ENCODE results near the gene AKAP11. TPM values are rescaled to one million over a fixed set of nuclear protein-coding genes. Genes with fewer than 3 reads are reported as not detected.

Gene AKAP11
- total RNA-seq, 4 donors from 2014 or later = 30.9 to 49.8 (median 34.7) TPM

DNA sequence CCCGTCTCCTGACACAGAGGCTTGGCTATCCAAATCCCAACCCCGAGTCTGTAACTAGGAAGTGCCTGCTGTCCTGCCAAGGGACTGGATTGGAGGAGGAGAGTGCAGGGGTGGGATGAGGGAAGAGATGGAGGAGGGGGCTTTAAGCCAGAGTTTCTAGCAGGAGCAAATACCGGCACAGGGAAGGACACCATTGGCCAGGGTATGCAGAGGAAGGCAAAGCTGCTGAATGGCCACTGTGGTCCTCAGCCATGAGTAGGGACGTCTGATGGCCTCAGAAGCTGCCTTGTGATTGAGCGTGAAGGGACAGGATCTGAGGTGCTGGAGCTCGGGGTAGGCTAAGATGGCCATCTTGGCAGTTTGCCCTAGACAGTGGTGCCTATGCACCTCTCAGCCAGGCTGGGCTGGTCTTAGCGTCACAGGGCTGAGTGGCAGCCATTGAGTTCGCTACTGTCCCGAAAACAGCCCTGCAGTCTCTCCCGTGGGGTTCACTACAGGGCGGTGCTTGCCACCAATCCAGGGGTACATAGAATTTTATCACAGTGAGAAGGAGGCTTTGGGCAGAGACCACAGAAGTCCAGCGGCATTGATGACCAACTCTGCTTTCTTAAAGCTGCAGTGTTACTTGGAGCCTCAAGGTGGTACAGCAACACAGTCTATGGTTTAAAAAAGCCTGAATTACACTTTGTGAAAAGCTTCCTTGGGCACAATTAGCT lies 61.8 kb downstream of the AKAP11 start:
- 59 to 74% methylated on average over 11 to 12 of the region's 12 CpGs for WGBS, 2 donors

DNA sequence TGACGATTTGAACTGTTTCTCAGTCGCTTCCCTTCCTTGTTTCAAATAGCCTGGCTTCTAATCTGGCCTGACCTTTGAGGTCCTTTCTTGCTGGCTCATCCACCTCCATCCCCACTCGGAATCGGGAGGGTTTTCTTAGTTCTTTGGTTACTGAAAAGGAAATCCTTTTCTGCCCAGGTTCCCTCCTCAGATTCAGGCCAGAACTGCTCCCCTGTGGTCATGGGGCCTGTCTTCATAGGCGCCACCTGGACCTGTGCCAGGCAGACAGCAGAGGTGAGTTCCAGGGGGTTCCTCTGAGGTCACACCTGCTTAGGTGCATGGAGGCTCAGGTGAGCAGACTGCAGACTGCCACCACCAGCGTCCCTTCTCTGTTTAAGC lies 62.4 kb downstream of the AKAP11 start:
- 45 to 47% methylated on average over 6 of the region's 6 CpGs for WGBS, 2 donors
- intact Hi-C loops (cut with DNase I) = no loop called here

More for the DNA sequence above, 61.8 kb downstream of the AKAP11 start:
- Histone ChIP-seq H3K27me3 (no peaks in the 10 kb centered on the region), H3K27ac (no peak overlapping the region), H3K4me1 (no peaks in the 10 kb centered on the region), H3K9me3 (no peaks in the 10 kb centered on the region), H3K4me3 (replicated peaks in 1 of 3) (no peak overlapping the region), H3K36me3 (no peaks in the 10 kb centered on the region)
- TF ChIP-seq POLR2A (IDR thresholded peaks at IDR 0.05) (no peak), CTCF (IDR thresholded peaks at IDR 0.05) (peak in 1 of 6 experiments; percentile 17)
- intact Hi-C loops (cut with DNase I) = no loop called here
- DNase-seq = peak; percentile 5 to 14

DNA sequence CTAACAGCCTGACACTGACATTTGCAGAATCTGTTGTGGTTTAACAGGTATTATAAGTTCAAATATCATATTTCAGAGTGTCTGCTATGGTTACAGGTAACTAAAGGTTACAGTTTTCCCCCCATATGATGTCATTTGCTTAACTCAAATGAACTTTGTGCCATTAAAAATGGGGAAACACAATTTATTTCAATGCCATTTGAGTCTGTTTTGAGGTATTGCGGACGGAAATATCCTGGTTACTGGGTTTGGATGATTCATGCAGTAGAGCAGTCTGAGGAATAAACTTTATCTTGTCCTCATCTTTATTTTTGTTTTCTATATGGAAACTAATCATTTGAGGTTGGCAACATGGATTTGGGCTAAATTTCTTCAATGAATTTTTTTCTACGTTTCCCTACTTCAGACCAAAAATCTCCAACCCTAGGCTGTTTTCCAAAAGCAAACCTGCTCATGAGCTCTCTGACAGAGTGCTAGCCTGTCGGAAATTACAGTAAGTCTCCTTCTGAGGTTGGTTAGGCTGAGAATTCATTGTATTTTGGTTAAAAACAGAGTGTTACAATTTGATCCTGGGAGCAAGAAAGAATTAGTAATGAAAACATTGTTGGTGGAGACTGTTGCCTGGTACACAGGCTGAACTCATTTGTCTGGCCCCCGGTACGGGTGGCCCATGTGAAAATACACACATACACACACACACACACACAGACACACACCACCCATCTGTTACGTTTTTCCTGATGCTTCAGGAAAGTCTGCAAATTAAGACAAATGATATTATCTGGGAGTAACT lies 66.1 kb downstream of the AKAP11 start:
- Histone ChIP-seq H3K27ac (no peak overlapping the region), H3K27me3 (no peaks in the 10 kb centered on the region), H3K9me3 (no peaks in the 10 kb centered on the region), H3K4me1 (no peaks in the 10 kb centered on the region), H3K36me3 (no peaks in the 10 kb centered on the region), H3K4me3 (replicated peaks in 1 of 3) (no peak overlapping the region)
- 87 to 88% methylated on average over 7 of the region's 7 CpGs for WGBS, 2 donors
- intact Hi-C loops (cut with DNase I) = no loop called here
- no peak for DNase-seq
- no peak for TF ChIP-seq POLR2A (IDR thresholded peaks at IDR 0.05)
- no peak for TF ChIP-seq CTCF (IDR thresholded peaks at IDR 0.05)

More for the DNA sequence above, 62.4 kb downstream of the AKAP11 start:
- TF ChIP-seq CTCF (IDR thresholded peaks at IDR 0.05) (no peak), POLR2A (IDR thresholded peaks at IDR 0.05) (no peak)
- H3K27ac ChIP-seq = no peak overlapping the region
- peak; percentile 5 to 7 for DNase-seq
- no peaks in the 10 kb centered on the region for H3K4me1 ChIP-seq
- H3K9me3 ChIP-seq = no peaks in the 10 kb centered on the region
- no peaks in the 10 kb centered on the region for H3K27me3 ChIP-seq
- no peaks in the 10 kb centered on the region for H3K36me3 ChIP-seq
- no peak overlapping the region for H3K4me3 ChIP-seq (replicated peaks in 1 of 3)

GRCh38 chr13:42345367-42345766 lies 73.4 kb downstream of the AKAP11 start:
- Histone ChIP-seq H3K36me3 (no peaks in the 10 kb centered on the region), H3K4me3 (replicated peaks in 1 of 3) (no peak overlapping the region), H3K27ac (no peak overlapping the region), H3K27me3 (no peaks in the 10 kb centered on the region), H3K4me1 (no peaks in the 10 kb centered on the region), H3K9me3 (no peaks in the 10 kb centered on the region)
- intact Hi-C loops (cut with DNase I) = no loop called here
- 86 to 92% methylated on average over 3 of the region's 3 CpGs for WGBS, 2 donors
- no peak for DNase-seq
- TF ChIP-seq POLR2A (IDR thresholded peaks at IDR 0.05) = no peak
- TF ChIP-seq CTCF (IDR thresholded peaks at IDR 0.05) = no peak

DNA sequence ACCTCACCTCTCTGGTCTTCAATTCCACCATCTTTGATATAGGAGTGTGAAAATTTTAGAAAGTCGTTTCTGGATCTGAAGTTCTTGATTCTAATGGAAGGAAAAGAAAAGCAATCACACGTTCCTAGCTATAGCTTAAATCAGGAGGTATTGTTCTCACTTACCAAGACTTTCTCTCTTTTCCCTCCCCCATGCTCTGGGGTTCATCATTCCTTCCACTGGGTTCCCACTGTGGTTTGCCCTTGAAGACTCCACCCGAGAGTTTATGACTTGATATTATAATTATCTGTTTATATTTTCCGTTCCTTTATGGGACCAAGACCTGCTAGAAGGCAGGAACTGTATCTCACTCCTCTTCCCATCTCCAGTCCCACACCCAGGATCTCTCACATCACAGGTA lies 76.6 kb downstream of the AKAP11 start:
- H3K27me3 ChIP-seq = no peaks in the 10 kb centered on the region
- H3K4me1 ChIP-seq = no peaks in the 10 kb centered on the region
- H3K4me3 ChIP-seq (replicated peaks in 1 of 3) = no peak overlapping the region
- H3K27ac ChIP-seq = no peak overlapping the region
- WGBS, 2 donors = 89 to 92% methylated on average over 4 of the region's 4 CpGs
- H3K9me3 ChIP-seq = no peaks in the 10 kb centered on the region
- TF ChIP-seq POLR2A (IDR thresholded peaks at IDR 0.05) (no peak), CTCF (IDR thresholded peaks at IDR 0.05) (no peak)
- intact Hi-C loops (cut with DNase I) = no loop called here
- H3K36me3 ChIP-seq = no peaks in the 10 kb centered on the region
- no peak for DNase-seq
